AG09309 (cell line): ENCODE data around the gene FBXO38.

Experiments
- DNase-seq: peaks from one replicate; pipeline ENCODE4 v3.0.0-alpha.2; 2010; ENCODE audit warnings: low read depth
- H3K4me3 ChIP-seq: 2 replicates; pipeline ENCODE4 v1.5.1; 2011; ENCODE audit warnings: mild to moderate bottlenecking, low read depth, low read length, moderate library complexity; ENCODE audit not compliant: control insufficient read depth
- TF ChIP-seq, protein P1 (sequence below): IDR thresholded peaks from 2 replicates; pipeline ENCODE4 v1.5.1; 2011; ENCODE audit warnings: mild to moderate bottlenecking, low read depth, low read length, inconsistent platforms; ENCODE audit not compliant: insufficient read depth, control insufficient read depth; ENCODE audit errors: missing control alignments

Gene FBXO38

GRCh38 chr5:148403344-148403743 is 19.6 kb downstream of the FBXO38 start:
- H3K4me3 ChIP-seq = no peak overlapping the region
- DNase-seq = no peak
- TF ChIP-seq, protein P1, sequence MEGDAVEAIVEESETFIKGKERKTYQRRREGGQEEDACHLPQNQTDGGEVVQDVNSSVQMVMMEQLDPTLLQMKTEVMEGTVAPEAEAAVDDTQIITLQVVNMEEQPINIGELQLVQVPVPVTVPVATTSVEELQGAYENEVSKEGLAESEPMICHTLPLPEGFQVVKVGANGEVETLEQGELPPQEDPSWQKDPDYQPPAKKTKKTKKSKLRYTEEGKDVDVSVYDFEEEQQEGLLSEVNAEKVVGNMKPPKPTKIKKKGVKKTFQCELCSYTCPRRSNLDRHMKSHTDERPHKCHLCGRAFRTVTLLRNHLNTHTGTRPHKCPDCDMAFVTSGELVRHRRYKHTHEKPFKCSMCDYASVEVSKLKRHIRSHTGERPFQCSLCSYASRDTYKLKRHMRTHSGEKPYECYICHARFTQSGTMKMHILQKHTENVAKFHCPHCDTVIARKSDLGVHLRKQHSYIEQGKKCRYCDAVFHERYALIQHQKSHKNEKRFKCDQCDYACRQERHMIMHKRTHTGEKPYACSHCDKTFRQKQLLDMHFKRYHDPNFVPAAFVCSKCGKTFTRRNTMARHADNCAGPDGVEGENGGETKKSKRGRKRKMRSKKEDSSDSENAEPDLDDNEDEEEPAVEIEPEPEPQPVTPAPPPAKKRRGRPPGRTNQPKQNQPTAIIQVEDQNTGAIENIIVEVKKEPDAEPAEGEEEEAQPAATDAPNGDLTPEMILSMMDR = no peak

GRCh38 chr5:148406406-148406805 is 22.6 kb downstream of the FBXO38 start:
- H3K4me3 ChIP-seq = no peak overlapping the region
- DNase-seq = no peak
- TF ChIP-seq, protein P1 = no peak

GRCh38 chr5:148408092-148408491 is 24.3 kb downstream of the FBXO38 start:
- H3K4me3 ChIP-seq = no peak overlapping the region
- TF ChIP-seq, protein P1 = no peak
- no peak for DNase-seq

- H3K4me3 ChIP-seq = no peak overlapping the region
- TF ChIP-seq, protein P1 = no peak
- DNase-seq = no peak
Observed at GRCh38 chr5:148412124-148412523, 28.4 kb downstream of the FBXO38 start.

GRCh38 chr5:148414833-148415232 is 31.1 kb downstream of the FBXO38 start:
- TF ChIP-seq, protein P1 = no peak
- DNase-seq = no peak

DNA sequence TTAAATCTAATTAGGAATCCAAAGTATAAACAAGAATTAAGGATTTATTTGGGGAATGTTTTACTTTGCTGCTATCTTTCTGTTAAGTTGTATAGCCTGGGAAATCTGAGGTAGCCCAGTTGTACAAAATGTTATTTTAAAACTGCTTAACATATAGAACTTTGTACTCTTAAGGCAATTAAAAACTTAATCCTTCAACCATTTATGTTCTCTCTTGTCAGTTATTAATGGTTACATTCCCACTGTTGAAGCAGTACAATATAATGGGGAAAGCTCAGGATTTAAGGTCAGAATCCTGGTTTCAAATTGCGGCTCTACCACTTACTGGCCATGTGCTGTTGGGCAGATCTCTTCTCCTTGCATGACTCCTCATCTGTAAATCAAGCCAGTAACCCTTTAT is 32.7 kb downstream of the FBXO38 start:
- TF ChIP-seq, protein P1 = no peak
- H3K4me3 ChIP-seq = no peak overlapping the region
- DNase-seq = no peak

More at GRCh38 chr5:148414833-148415232, 31.1 kb downstream of the FBXO38 start:
- H3K4me3 ChIP-seq = no peak overlapping the region

GRCh38 chr5:148416921-148417320 is 33.2 kb downstream of the FBXO38 start:
- DNase-seq = peak; percentile 79
- TF ChIP-seq, protein P1 = no peak
- no peak overlapping the region for H3K4me3 ChIP-seq
